Measurements from ENCODE around the gene SLC10A7.

The SLC10A7 gene

DNA sequence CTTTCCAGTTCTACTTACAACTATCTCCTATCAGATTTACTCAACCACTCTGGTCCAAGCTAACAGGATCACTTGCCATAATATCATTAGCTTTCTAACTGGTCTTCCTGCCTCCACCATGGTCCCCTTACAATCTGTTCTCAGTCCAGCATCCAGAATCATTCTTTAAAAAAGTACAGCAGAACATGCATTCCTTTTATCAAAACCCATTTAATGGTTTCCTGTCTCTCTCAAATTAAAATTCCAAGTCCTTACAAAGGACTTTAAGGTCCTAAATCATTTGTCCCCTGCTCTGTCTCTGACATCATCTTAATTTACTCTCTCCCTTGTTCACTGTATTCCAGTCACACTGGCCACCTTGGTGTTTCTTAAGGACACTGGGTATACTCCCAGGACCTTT lies 202.8 kb downstream of the SLC10A7 start:
- H2AFZ ChIP-seq (ENCODE audit: low read depth, low read length) = no peak overlapping the region
- no peak overlapping the region for H3K4me3 ChIP-seq (ENCODE audit: low read length)
- H3K79me2 ChIP-seq (ENCODE audit: low read length) = no peaks in the 10 kb centered on the region
- no peak overlapping the region for H3K27ac ChIP-seq (ENCODE audit: low read length)
- no peaks in the 10 kb centered on the region for H3K27me3 ChIP-seq (ENCODE audit: low read depth, low read length)
- TF ChIP-seq, protein P1, sequence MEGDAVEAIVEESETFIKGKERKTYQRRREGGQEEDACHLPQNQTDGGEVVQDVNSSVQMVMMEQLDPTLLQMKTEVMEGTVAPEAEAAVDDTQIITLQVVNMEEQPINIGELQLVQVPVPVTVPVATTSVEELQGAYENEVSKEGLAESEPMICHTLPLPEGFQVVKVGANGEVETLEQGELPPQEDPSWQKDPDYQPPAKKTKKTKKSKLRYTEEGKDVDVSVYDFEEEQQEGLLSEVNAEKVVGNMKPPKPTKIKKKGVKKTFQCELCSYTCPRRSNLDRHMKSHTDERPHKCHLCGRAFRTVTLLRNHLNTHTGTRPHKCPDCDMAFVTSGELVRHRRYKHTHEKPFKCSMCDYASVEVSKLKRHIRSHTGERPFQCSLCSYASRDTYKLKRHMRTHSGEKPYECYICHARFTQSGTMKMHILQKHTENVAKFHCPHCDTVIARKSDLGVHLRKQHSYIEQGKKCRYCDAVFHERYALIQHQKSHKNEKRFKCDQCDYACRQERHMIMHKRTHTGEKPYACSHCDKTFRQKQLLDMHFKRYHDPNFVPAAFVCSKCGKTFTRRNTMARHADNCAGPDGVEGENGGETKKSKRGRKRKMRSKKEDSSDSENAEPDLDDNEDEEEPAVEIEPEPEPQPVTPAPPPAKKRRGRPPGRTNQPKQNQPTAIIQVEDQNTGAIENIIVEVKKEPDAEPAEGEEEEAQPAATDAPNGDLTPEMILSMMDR (IDR thresholded peaks at IDR 0.05; ENCODE audit: low read depth, low read length) = no peak
- no peak for TF ChIP-seq EZH2phosphoT487 (IDR thresholded peaks at IDR 0.05; ENCODE audit: low read depth)
- H3K4me1 ChIP-seq (ENCODE audit: low read length) = no peaks in the 10 kb centered on the region
- no peak overlapping the region for H3K9ac ChIP-seq (ENCODE audit: low read length)
- no peaks in the 10 kb centered on the region for H3K9me3 ChIP-seq (ENCODE audit: insufficient read depth, low read length)
- no peaks in the 10 kb centered on the region for H3K36me3 ChIP-seq (replicated peaks; ENCODE audit: low read depth, low read length)
- H4K20me1 ChIP-seq (ENCODE audit: insufficient read depth, low read length) = no peaks in the 10 kb centered on the region
- no peak overlapping the region for H3K4me2 ChIP-seq (ENCODE audit: low read length)

DNA sequence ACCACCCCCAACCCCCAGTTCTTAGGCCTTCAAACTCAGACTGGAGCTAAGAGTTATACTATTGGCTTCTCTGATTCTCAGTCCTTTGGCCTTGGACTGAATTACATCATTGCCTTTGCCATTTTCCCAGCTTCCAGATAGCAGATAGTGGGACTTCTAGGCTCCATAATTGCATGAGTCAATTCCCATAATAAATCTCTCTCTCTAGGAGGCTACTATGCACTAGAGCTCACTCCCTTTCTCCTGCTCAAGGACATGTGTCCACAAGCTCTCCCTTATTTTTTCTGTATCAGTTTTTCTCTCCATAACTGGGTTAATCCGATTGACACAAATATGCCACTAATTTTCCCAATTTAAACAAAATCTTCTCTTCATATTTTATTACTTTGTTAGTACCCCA lies 204.0 kb downstream of the SLC10A7 start:
- no peak for TF ChIP-seq EZH2phosphoT487 (IDR thresholded peaks at IDR 0.05; ENCODE audit: low read depth)
- TF ChIP-seq, protein P1 (IDR thresholded peaks at IDR 0.05; ENCODE audit: low read depth, low read length) = no peak
- Histone ChIP-seq H3K27me3 (ENCODE audit: low read depth, low read length) (no peaks in the 10 kb centered on the region), H3K4me3 (ENCODE audit: low read length) (no peak overlapping the region), H2AFZ (ENCODE audit: low read depth, low read length) (no peak overlapping the region), H3K79me2 (ENCODE audit: low read length) (no peaks in the 10 kb centered on the region), H3K4me2 (ENCODE audit: low read length) (no peak overlapping the region), H3K27ac (ENCODE audit: low read length) (no peak overlapping the region), H3K9me3 (ENCODE audit: insufficient read depth, low read length) (no peaks in the 10 kb centered on the region), H4K20me1 (ENCODE audit: insufficient read depth, low read length) (no peaks in the 10 kb centered on the region), H3K9ac (ENCODE audit: low read length) (no peak overlapping the region), H3K36me3 (replicated peaks; ENCODE audit: low read depth, low read length) (no peaks in the 10 kb centered on the region), H3K4me1 (ENCODE audit: low read length) (no peaks in the 10 kb centered on the region)

DNA sequence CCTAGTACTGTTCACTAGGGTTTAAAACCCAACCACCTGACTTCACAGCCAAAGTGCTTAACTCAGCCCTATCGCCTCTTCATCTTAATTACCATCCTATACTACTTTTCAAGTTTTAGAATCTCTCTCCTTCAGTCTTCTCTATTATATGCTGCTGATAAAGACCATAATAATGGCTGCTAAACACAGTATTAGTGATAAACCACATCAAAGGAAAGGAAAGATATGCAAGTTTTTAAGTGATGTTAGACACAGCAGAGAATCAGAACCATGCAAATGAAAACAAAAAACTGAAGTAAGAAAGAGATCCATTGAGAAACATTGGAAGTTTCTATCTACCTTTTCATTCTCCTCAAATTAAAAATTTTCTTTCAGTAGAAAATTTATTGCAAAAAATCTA lies 206.6 kb downstream of the SLC10A7 start:
- Histone ChIP-seq H2AFZ (ENCODE audit: low read depth, low read length) (no peak overlapping the region), H3K36me3 (replicated peaks; ENCODE audit: low read depth, low read length) (no peaks in the 10 kb centered on the region), H3K4me2 (ENCODE audit: low read length) (no peak overlapping the region), H3K9ac (ENCODE audit: low read length) (no peak overlapping the region), H3K27me3 (ENCODE audit: low read depth, low read length) (no peaks in the 10 kb centered on the region), H3K9me3 (ENCODE audit: insufficient read depth, low read length) (no peaks in the 10 kb centered on the region), H3K4me1 (ENCODE audit: low read length) (peaks cover 6% of the 10 kb centered on the region), H3K79me2 (ENCODE audit: low read length) (no peaks in the 10 kb centered on the region), H3K27ac (ENCODE audit: low read length) (no peak overlapping the region), H4K20me1 (ENCODE audit: insufficient read depth, low read length) (no peaks in the 10 kb centered on the region), H3K4me3 (ENCODE audit: low read length) (no peak overlapping the region)
- TF ChIP-seq, protein P1 (IDR thresholded peaks at IDR 0.05; ENCODE audit: low read depth, low read length) = no peak
- TF ChIP-seq EZH2phosphoT487 (IDR thresholded peaks at IDR 0.05; ENCODE audit: low read depth) = no peak

DNA sequence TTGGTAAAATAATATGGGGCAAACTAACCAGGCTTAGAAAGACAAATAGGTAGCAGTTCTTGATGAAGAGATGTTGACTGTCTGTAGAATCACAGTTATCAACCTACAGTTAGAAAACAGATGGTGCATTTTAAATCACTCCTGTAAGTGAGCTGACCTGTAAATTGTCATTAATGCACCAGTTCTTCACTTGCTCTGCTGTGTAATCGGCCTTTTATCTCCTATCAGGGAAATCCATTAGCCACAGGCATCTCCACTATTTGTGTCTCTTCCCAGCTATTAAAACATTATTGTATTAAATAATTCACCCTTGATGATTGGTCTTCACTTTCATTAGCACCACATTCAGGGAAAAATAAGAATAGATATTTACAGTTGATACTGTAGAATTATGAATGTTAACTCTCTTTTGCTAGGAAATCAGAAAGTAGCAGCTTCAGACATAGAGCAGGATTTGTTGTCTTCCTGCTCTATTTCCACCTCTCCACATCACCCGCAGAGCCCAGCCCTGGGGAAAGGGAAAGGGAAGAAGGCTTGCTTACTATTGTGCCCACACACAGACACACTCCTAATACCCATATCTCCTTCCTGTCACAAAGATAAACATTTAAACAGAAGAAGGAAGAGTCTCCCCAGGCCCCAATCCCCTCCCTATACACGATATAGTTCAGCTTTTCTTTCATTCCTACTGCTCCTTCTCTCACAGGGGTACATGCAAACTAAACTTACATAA lies 210.3 kb downstream of the SLC10A7 start:
- Histone ChIP-seq H3K79me2 (ENCODE audit: low read length) (no peaks in the 10 kb centered on the region), H3K9me3 (ENCODE audit: insufficient read depth, low read length) (no peaks in the 10 kb centered on the region), H4K20me1 (ENCODE audit: insufficient read depth, low read length) (0 out of 2 replicates have a peak, but pooled peaks cover 2% of the 10 kb centered on the region), H3K27me3 (ENCODE audit: low read depth, low read length) (no peaks in the 10 kb centered on the region), H2AFZ (ENCODE audit: low read depth, low read length) (no peak overlapping the region), H3K4me1 (ENCODE audit: low read length) (peaks cover 7% of the 10 kb centered on the region), H3K9ac (ENCODE audit: low read length) (no peak overlapping the region), H3K36me3 (replicated peaks; ENCODE audit: low read depth, low read length) (no peaks in the 10 kb centered on the region), H3K4me3 (ENCODE audit: low read length) (no peak overlapping the region), H3K27ac (ENCODE audit: low read length) (no peak overlapping the region), H3K4me2 (ENCODE audit: low read length) (no peak overlapping the region)
- TF ChIP-seq EZH2phosphoT487 (IDR thresholded peaks at IDR 0.05; ENCODE audit: low read depth) = no peak
- TF ChIP-seq, protein P1 (IDR thresholded peaks at IDR 0.05; ENCODE audit: low read depth, low read length) = no peak
